ENCODE results near the gene MARCHF11.

MARCHF11 gene

GRCh38 chr5:16169550-16169949, 10.0 kb downstream of the MARCHF11 start:
- H3K4me3 ChIP-seq (ENCODE audit: low read depth, low read length) = no peak overlapping the region
- no peak for TF ChIP-seq CTCF (IDR thresholded peaks at IDR 0.05; ENCODE audit: low read depth, low read length)

GRCh38 chr5:16160706-16161105, 18.9 kb downstream of the MARCHF11 start:
- no peak overlapping the region for H3K4me3 ChIP-seq (ENCODE audit: low read depth, low read length)
- peak; percentile 49; the same call in 1 of the 2 replicates for TF ChIP-seq CTCF (IDR thresholded peaks at IDR 0.05; ENCODE audit: low read depth, low read length)

GRCh38 chr5:16159636-16160035, 20.0 kb downstream of the MARCHF11 start:
- no peak overlapping the region for H3K4me3 ChIP-seq (ENCODE audit: low read depth, low read length)
- TF ChIP-seq CTCF (IDR thresholded peaks at IDR 0.05; ENCODE audit: low read depth, low read length) = no peak

GRCh38 chr5:16156152-16156551, 23.4 kb downstream of the MARCHF11 start:
- TF ChIP-seq CTCF (IDR thresholded peaks at IDR 0.05; ENCODE audit: low read depth, low read length) = no peak
- H3K4me3 ChIP-seq (ENCODE audit: low read depth, low read length) = no peak overlapping the region

GRCh38 chr5:16152601-16153568, 26.7 kb downstream of the MARCHF11 start:
- no peak for TF ChIP-seq CTCF (IDR thresholded peaks at IDR 0.05; ENCODE audit: low read depth, low read length)
- H3K4me3 ChIP-seq (ENCODE audit: low read depth, low read length) = no peak overlapping the region

GRCh38 chr5:16149621-16150020, 30.0 kb downstream of the MARCHF11 start:
- no peak for TF ChIP-seq CTCF (IDR thresholded peaks at IDR 0.05; ENCODE audit: low read depth, low read length)
- H3K4me3 ChIP-seq (ENCODE audit: low read depth, low read length) = no peak overlapping the region

- H3K4me3 ChIP-seq (ENCODE audit: low read depth, low read length) = no peak overlapping the region
- TF ChIP-seq CTCF (IDR thresholded peaks at IDR 0.05; ENCODE audit: low read depth, low read length) = no peak
Measured at GRCh38 chr5:16147179-16147900, 32.3 kb downstream of the MARCHF11 start.
